HG03565 (cell line): ENCODE data around the gene AP3S2.
"Not testable (repeated sequence)": the region's sequence is repeated elsewhere in the genome, so short reads cannot be mapped to it uniquely, and the experiment has no call there.

Experiments
- ATAC-seq: cut with Tn5 transposase; IDR thresholded peaks from one replicate; pipeline ENCODE4 v1.9.1; 2021; ENCODE audit warnings: mild to moderate bottlenecking, moderate library complexity; ENCODE audit not compliant: unreplicated experiment

AP3S2 gene

DNA sequence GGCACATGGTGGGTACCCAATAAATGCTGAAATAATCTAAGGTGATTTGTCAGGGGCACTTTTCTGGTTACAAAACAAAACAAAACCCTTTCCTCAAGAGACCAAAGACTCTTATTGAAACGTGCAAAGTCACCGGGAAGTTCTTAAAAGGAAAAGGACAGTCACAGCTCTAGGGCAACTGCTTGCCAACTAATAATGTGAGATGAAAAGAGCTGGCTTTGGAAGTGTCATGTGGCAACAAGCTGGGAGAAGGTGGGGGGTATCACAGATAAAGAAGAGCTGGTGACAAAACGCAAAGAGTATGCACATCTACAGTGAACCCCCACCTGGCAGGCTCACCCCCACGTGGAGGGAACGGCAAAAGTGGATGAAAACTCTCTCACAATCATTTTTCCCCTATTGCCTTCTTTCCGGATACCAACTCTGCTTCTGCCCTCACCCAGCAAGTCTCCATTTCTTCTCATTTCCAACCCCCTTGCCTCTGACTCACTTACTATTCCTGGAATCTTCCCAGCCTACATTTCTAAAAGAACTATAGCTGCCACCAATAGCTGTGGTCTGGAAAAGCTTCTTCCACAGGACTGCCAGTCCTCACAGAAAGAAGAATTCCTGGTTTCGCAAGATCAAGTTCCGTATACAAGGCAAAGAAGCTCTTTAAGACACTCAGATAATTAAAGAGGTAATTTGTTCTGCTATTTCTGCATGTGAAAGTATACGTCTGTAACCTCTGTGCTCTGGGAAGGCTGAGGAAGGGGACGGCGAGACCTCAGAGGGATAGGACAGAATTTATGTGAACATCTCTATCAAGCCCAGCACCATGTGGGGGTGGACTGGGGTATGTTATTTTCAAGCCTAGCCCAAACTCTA lies 57.3 kb downstream of the AP3S2 start:
- no peak for ATAC-seq

DNA sequence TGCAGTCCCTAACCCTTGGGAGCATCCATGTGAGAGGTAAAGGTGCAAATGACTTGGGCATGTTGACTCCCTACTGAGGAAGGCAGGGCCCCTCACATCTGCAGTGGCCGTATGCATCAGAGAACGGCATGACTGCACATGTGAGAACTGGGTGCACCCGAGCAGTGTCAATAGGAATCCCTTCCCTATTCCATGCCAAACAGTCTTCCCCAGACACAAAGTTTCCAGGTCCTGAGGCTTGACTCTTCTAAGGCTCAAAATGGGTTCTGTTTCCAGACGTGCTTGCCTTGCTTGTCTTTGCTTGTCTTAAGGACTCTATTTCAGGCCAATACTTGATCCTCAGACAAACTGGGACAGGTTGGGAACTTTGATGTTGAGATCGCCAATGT lies 58.6 kb downstream of the AP3S2 start:
- no peak for ATAC-seq

DNA sequence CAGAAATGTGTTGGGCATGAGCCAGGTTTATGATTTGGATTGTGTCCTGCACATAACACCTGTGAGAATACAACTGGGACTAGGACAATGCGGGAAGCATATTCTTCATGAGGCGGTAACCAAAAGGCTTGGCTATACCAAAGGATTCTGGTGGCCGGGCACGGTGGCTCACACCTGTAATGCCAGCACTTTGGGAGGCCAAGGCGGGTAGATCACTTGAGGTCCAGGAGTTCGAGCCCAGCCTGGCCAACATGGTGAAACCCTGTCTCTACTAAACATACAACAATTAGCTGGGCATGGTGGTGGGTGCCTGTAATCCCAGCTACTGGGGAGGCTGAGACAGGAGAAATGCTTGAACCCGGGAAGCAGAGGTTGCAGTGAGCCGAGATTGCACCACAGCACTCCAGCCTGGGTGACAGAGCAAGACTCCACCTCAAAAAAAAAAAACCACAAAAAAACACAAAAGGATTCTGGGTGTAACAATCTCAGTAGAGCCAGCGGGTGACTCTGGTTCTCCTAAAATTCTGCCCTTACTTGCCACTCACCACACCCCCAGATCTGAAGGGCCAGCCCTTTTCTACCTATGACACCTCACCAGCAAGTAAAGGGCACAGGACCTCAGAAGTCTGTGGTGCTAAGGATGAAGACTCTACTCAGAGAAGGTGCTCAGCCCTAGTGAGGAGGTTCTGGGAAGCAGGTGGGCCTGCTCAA lies 59.2 kb downstream of the AP3S2 start:
- ATAC-seq: not testable (repeated sequence)

DNA sequence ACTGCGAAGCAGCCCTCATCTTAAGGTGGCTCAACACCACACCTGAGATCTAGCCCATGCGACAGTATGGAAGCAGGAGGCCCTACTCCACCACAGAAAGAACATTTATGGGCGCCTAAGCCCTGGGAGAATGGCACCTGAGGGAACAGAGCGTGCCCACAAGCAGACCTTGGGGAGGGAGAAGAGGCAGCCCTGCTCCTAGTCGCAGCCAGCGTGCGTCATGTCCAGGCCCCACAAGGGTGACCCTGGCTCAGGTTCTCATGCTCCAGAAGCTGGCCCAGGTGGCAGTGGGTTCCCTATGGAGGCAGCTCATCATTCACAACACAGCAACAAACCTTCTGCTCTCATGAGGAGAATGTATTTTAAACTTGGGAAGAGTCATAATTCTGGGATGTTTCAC lies 59.8 kb downstream of the AP3S2 start:
- ATAC-seq: no peak

DNA sequence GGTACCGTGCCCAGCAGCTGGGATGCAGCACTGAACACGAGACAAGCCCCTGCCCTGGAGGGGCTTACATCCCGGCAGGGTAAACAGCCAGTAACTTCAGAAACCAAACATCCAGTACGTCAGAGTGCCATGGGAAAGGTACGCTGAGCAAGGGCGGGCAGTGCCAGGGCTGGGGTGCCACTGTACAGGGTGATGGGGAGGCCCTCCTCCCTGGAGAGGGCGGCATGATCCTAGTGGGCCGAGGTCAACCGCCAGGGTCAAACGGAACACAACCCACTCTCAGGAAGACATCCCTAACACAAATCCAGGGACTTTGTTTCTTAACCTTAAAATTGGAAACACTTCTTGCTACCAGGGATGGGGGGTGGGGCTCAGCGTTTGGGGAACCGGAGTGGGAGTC lies 63.2 kb downstream of the AP3S2 start:
- ATAC-seq: no peak

DNA sequence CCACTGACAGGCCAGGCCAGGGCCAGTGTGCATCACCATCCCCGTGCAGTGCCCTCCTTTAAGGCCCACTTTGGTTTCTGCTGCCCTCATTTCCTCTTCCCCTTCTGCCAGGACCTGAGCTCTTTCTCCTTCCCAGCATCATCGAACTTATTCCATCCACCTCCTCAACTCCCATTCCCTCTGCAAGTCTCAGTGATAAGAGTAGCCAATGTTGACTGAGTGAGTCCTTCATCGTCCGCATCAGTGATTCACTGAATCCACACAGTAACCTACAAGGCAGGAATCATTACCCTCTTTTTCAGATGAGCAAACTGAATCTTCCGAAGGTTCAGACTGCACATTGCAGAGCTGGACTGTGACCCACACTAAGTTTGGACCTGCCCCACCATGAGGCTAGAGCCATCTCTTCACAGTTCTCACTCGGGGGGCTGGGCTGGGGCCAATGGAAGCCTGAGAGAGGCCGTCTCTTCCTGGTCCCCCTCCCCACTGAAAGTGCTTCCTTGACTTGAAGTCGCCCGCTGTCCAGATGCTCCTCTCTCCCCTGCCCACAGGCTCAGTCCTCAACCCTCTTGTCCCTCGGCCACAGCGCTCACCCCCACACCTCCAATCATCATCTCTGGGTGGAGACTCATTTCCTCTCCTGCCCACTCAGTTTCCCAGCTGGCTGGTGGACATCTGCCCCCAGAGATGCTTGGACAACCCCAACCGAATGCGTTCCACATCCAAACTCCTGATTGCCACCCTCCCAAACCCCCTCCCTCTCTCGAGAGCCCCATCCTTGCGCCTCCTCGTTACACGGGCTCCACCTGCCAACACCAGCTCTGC lies 64.0 kb downstream of the AP3S2 start:
- ATAC-seq: no peak

DNA sequence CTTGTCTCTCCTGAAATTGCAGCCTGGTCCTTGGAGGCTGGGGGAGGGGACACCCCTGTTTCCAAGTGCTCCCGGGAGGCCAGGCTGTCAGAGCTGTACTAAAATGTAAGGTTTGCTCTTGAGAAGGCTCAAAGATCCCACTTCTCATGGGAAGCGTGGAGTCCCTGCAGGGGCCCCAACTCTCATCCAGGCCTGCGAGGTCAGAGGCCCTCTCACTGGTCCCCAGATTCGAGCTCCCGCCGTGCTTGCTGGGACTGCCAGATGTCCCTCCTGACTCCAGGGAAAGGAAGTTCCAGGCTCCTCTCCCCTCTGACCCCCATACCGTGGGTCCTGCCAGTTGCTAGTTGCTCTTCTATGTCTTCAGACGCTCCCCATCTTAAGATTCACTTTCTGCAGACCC lies 64.6 kb downstream of the AP3S2 start:
- no peak for ATAC-seq

DNA sequence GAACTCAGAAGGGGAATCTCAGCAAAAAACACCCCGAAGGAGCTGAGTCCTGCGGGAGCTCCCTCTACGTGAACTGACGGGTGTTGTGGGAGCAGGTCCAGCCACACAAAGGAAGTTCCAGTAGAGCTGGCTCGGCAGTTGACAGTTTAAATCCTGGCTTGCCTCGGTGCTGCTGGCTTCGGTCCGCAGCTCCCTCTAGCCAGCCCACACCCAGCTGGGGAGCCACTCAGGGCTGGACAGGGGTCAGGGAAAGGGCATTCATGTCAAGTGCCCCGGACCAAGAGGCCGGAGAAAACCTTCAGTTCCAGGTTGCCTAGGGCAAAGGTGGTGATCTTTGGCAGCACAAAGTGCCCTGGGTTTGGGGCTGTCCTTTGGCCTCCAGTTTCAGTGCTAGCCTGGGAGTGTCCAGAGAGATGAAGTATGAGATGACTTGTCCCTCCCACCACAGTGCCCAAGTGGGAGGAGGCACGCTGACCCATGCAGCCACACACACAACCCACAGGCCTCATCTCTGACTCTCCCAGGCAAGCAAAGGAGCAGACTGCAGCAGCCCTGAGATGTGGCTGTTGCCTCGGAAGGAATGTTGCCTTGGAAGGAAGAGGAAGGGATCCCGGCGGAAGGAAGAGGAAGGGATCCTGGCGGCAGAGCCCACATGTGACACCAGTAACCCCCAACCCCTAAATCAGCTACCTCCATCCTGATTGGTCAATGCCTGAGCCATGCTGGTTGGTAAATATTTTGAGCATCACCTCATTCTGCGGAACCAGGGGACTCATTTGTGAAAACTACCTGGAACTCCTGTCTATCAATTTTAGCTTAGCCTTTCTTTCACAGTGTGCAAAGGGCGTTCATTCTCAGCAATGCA lies 65.3 kb downstream of the AP3S2 start:
- no peak for ATAC-seq

DNA sequence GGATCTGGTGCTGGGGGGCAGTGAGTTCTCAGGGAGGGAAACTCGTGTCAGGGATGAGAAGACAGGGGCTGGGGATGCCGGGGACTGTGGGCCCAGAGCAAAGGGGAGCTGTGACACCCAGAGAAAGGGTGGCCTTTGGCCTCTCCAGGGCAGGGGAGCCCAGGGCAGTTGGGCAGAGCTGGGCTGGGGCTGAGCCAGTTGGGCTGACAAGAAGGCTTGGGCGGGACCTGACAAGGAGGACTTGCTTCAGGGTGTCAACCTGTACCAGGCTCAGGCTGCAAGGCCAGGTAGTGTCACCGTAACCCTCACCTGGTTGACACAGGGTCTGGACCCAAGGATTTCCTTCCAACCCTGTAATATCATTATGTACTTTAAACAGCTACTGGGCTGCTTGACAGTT lies 66.0 kb downstream of the AP3S2 start:
- no peak for ATAC-seq

DNA sequence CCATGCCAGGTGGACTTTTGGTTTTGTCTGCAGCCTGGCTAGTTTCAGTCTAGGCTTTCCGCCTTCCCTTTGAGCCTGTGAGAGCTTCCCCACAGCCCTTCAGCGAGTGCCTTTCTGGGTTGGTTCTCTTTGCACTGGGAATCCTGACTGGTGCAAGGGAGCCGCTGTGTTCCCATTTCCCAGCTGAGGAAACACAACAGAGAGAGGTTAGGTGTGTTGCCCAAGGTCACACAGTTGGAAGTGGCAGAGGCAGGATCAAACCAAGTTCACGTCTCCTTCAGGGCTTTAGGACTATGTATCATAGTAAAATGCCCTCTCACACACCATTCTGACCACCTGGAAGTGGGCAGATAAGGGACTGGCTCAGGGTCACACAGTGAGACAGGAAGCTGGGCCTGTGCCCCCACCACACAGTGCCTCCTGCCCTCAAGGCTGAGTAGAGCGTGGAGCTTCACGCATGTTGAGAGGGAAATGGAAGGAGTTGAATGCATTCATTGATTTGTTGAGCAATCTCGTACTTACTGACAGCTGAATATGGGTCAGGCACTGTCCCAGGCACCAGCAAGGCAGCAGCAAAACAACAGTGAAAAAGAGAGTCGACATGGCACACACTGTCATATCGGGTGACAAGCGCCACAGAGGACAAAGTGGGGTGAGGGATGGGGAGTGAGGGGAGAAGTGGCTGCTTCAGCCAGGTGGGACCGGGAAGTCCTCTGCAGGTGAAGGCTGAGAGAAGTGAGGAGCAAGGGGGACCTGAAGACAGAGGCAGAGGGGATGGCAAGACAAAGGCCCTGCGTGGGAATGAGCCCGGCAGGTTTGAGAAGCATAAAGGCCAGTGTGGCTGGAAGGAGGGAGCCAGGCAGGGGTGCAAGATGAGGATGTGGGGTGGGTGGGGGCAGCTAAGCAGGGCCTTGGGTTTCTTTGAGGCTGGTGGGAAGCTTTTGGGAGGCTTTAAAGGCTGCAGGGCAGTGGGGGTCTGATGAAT lies 66.8 kb downstream of the AP3S2 start:
- ATAC-seq: no peak

DNA sequence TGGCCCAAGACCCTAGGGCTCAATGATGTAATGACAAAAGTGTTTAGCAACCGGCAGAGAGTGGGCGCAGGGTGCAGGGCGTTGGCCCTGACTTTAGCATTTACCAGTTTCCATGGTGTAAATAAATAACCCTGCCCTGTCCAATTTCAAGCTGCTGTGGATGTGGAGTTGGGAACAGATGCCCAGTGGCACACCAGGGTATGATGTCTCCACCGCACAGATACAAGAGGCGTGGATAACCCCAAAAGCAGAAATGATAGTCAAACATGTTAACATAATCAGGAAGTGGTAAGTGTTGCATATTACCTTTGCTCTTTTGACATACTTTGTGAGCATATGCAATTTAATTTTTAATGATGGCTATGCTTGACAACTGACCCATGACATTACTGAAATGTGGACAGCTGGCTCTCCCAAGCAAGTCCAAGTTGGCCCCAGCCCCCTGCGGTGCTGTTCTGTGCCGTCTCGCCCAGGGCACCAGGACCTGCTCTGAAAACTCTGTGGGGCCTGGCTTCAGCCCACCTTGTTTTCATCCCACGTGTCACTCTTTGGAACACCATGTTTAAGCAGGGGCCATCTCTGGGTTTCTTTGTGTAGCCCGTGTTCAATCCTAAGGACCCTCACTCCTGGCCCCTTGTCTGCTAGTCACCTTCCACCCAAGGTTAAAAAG lies 68.4 kb downstream of the AP3S2 start:
- no peak for ATAC-seq

DNA sequence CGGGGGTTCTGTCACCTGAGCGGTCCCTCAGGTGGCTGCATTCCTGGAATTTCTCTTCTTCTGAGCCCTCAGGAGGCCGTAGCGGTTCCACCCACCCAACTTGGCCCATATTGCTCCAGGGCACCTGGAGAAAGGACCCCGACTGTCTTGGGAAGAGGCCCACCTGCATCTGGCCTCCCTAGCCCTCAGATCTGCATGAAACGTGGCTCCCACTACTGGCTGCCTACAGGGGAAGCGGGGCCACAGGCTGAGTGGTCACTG lies 69.3 kb downstream of the AP3S2 start:
- no peak for ATAC-seq

DNA sequence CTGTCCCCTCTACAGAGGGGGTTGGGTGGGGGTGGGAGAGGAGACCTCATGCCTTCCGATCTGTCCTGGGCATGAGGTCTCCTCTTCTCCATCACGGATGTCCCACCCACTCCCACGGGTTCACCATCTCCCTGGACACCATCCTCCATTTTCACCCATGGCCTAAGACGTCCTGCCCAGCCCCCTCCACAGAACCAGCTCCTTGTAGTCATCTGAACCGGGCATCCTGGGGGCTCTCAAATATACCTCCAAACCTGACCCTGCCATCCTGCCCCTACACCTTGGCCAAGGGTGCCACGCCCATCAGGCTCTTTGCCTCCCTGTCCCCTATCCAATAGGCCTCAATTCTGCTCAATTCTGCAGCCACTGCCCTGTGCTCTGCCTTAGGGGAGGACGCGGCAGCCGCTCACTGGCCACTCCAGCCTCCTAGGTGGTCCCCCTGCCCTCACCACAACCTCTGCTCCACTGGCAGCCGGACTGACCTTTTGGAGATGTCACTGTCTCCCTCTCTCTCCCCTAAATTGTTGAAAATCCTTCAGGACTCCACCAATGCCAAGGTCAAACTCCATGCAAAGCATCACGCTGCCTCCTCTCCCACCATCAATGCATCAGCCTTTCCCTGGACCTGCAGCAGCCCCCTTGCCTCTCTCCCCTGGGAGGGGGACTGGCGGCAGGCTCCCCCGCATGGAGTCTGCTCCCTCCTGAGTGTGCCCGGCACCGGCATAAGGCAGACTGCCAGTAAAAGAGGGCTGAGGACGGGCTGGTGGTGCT lies 69.8 kb downstream of the AP3S2 start:
- no peak for ATAC-seq

DNA sequence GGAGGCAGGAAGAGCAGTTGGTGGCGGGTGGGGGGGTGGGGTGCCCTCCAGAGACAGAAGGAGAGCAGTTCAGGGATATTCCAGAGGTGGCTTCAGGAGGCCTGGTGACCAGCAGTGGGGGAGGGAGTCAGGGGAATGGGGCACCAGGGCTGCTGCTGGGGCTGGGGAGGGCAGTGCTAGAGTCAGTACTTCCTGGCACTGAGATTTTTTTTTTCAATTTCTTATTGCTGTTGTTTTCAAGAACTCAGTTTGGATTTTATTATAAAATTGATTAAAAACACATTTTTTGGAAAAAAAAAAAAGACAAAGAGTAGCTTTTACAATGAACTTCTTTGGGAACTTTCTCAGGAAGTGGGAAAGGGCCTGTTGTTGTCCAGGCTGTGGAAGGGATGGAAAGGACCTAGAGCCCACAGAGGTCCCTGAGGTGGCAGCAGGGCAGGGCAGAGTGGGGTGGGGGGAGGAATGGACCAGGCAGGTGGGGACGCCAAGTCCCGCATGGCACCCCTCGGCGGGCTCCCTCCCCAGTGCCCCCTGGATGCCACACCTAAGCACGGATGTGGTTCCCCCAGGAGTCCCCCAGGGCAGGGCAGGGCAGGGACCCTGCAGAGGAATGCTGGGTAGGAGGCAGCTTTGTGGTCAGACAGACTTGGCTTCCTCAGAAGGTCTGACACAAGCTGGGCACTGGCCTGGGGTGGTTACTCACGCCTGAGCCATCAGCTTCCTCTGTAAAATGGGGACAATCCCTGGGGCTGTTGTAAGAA lies 70.7 kb downstream of the AP3S2 start:
- ATAC-seq: no peak

DNA sequence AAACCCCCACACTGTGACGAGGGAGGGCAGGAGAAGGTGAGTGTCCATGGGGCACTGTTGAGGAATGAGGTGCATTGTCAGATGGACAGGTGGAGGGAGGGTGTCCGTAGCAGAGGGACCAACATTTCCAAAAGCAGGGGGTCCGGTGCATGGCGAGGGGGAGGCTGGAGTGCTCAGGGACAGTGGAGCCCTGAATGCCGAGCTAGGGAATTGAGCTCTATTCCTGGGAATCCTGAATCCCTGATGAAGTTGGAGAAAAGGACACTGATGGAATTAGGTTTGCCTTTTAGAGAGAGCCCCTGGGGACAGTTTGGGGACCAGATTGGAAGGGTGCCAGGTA lies 71.2 kb downstream of the AP3S2 start:
- ATAC-seq: no peak

DNA sequence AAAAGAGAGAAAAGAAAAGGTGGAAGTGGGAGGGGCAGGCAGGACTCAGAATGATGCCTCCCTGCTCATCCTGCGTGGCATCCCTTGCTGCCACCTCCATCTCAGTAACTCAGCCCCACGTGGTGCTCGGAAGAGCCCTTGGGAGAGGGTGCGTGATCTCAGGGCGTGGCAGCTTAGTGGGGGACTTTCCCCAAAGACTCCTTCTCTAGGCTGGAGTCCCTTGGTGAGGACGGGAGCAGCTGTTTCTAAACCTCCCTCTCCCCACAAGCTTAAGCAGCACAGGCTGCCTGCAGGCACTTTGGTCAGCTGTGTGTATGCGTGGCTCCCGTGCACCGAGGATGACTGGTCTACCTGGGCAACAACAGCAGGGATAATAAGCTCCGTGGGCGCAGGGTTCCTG lies 71.8 kb downstream of the AP3S2 start:
- ATAC-seq: no peak

DNA sequence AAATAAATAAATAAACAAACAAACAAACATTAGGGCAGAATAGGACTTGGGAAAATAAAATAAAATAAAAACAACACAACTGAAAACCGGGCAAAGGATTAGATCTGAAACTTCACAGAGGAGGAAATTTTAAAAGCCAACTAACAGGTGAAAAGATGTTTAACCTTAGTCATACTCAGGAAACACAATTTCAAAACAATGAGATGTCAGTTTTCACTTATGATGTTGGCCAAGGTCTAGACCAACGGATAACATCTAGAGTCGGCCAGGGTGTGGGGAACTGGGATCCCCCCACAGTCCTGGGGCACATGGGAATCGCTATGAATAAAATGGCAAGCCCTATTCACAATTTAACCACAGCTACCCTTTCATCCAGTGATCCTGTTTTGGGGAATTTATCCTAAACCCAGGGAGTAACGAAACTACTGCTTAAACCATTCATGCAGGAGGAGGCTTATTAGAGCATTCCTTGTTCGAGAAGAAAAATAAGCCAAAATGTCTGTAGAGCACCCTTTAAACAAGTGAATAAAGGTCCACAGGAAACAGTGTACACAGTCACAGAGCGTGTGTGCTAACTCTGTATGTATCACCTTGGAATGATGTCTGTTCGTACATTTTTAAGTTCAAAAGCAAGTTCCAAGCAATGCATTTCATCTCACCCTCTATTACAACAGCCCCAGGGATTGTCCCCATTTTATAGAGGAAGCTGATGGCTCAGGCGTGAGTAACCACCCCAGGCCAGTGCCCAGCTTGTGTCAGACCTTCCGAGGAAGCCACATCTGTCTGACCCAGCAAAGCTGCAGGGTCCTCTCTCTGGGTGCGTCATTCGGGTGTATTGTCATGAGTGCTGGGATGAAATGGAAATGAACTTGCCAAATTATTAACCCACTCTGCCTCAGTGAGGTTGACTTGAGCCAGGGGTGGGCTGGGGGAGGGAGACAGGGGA lies 72.9 kb downstream of the AP3S2 start:
- ATAC-seq: no peak
